Nephron progenitor cell (in vitro differentiated cells): ENCODE data around the gene SLITRK5.

Source experiments
- DNase-seq: peaks from one replicate; pipeline ENCODE4 v3.0.0; 2021
- H3K27ac Mint-ChIP-seq: 2 replicates; pipeline ENCODE4 v1.8.0; 2021; ENCODE audit warnings: mild to moderate bottlenecking, moderate library complexity, mixed read lengths
- H3K27me3 Mint-ChIP-seq: 2 replicates; pipeline ENCODE4 v1.8.0; 2021; ENCODE audit warnings: mild to moderate bottlenecking, low read depth, mixed read lengths; ENCODE audit not compliant: poor library complexity
- H3K36me3 Mint-ChIP-seq: 2 replicates; pipeline ENCODE4 v1.8.0; 2021; ENCODE audit warnings: low read depth, mixed read lengths
- H3K4me1 Mint-ChIP-seq: 2 replicates; pipeline ENCODE4 v1.8.0; 2021; ENCODE audit warnings: mixed read lengths
- H3K4me3 Mint-ChIP-seq: 2 replicates; pipeline ENCODE4 v1.8.0; 2021; ENCODE audit warnings: mild to moderate bottlenecking, moderate library complexity, mixed read lengths
- H3K9me3 Mint-ChIP-seq: 2 replicates; pipeline ENCODE4 v1.8.0; 2021; ENCODE audit warnings: mild to moderate bottlenecking, moderate library complexity, mixed read lengths
- CTCF ChIP-seq: fragments of 200-600 bp; sonication (generic); IDR thresholded peaks from 2 replicates; pipeline ENCODE4 v1.5.0; 2021; ENCODE audit warnings: antibody characterized with exemption

The SLITRK5 gene

GRCh38 chr13:87696458-87696857, 25.3 kb downstream of the SLITRK5 start:
- H3K4me1 Mint-ChIP-seq = peaks cover 5% of the 10 kb centered on the region
- no peak overlapping the region for H3K4me3 Mint-ChIP-seq
- H3K9me3 Mint-ChIP-seq = no peaks in the 10 kb centered on the region
- H3K27me3 Mint-ChIP-seq = no peaks in the 10 kb centered on the region
- TF ChIP-seq CTCF = no peak
- peak overlapping the region; percentile 91 for H3K27ac Mint-ChIP-seq
- no peak for DNase-seq
- no peaks in the 10 kb centered on the region for H3K36me3 Mint-ChIP-seq

- no peak for TF ChIP-seq CTCF
- no peak for DNase-seq
- Mint-ChIP-seq H3K4me1 (peaks cover 5% of the 10 kb centered on the region), H3K27me3 (no peaks in the 10 kb centered on the region), H3K36me3 (no peaks in the 10 kb centered on the region), H3K4me3 (no peak overlapping the region), H3K9me3 (no peaks in the 10 kb centered on the region), H3K27ac (no peak overlapping the region)
Measured at GRCh38 chr13:87698268-87698667, 27.1 kb downstream of the SLITRK5 start.

- TF ChIP-seq CTCF = no peak
- no peaks in the 10 kb centered on the region for H3K36me3 Mint-ChIP-seq
- H3K4me3 Mint-ChIP-seq = no peak overlapping the region
Measured at GRCh38 chr13:87709947-87710346, 38.8 kb downstream of the SLITRK5 start.

GRCh38 chr13:87712012-87712411, 40.8 kb downstream of the SLITRK5 start:
- Mint-ChIP-seq H3K36me3 (no peaks in the 10 kb centered on the region), H3K4me1 (no peaks in the 10 kb centered on the region), H3K9me3 (no peaks in the 10 kb centered on the region), H3K27me3 (no peaks in the 10 kb centered on the region), H3K4me3 (no peak overlapping the region), H3K27ac (no peak overlapping the region)
- DNase-seq = no peak
- no peak for TF ChIP-seq CTCF

More at GRCh38 chr13:87709947-87710346, 38.8 kb downstream of the SLITRK5 start:
- Mint-ChIP-seq H3K4me1 (no peaks in the 10 kb centered on the region), H3K27ac (no peak overlapping the region), H3K27me3 (no peaks in the 10 kb centered on the region), H3K9me3 (no peaks in the 10 kb centered on the region)
- DNase-seq = no peak
